GM12874 (cell line): Measurements from ENCODE around the gene HTR4.

Experiments used
- CTCF ChIP-seq: IDR thresholded peaks from 2 replicates; pipeline ENCODE4 v1.5.1; 2011; ENCODE audit warnings: low read depth, mild to moderate bottlenecking, control low read depth, low read length, moderate library complexity; ENCODE audit not compliant: insufficient read depth

The HTR4 gene

DNA sequence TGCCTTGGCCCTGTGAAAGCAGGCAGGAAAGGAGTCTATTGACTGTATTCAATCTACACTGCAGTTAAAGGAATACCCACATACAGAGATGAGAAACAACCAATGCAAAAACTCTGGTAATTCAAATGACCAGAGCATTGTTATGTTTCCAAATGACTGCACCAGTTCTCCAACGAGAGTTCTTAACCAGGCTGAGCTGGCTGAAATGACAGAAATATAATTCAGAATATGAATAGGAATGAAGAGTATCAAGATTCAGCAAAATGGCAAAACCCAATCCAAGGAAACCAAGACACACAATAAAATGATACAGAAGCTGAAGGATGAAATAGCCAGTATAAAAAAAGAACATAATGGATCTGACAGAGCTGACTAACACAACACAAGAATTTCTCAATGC lies 119.1 kb downstream of the HTR4 start:
- no peak for TF ChIP-seq CTCF

GRCh38 chr5:148532969-148533670 lies 121.2 kb downstream of the HTR4 start:
- no peak for TF ChIP-seq CTCF

DNA sequence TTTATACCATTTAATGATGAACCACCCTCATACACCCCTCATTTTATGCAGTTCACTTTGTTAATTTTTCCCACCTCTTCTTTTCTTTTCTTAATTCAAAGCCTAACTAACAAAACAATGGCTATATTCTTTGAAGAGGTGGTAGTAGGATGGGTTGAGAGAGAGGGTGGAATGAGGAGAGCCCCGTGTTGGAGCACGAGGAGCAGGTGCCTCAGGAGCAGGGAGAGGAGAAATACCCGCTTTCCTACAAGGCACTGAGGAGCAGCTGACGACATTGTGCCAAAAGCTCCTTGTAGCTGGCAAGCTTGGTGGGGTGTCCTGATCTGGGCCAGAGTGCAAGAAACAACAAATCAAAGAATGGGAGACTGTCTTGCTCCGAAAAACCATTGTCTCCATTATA lies 129.6 kb downstream of the HTR4 start:
- no peak for TF ChIP-seq CTCF

DNA sequence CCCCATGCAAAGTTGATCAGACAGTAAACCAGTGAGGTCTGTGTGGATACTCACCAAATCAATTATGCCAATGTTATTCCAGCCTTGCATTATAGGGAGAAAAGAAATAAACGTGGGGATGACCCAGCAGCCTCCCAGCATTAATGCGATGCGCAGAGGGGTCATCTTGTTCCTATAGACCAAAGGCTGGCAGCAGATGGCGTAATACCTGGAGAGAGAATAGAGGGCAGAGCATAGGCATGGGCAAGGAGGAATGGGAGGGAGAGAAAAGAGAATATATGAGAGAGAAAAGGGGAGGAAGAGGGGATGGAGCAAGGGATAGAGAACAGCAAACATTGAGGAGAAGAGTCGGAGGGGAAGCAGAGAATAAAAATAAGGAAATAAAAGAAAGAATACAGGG lies 131.2 kb downstream of the HTR4 start:
- no peak for TF ChIP-seq CTCF

- no peak for TF ChIP-seq CTCF
Measured at GRCh38 chr5:148515460-148515859, 138.9 kb downstream of the HTR4 start.

DNA sequence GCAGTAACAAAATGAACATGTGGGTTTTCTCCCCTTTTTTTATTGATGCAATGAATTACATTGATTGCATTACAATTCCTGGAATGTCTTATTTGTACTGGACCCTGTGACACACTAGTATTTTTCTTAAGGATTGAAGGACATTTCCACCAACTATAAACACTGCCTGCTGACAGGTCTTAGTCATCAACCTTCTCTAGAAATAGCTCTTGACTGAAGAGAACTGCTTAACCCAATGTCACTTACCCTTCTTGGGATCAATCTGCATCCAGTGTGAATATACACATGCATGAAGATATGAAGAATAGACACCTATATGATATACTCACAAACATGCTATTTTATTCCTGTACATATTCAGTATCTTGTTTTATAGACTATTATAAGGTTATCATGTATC lies 140.0 kb downstream of the HTR4 start:
- no peak for TF ChIP-seq CTCF

- TF ChIP-seq CTCF: no peak
Measured at GRCh38 chr5:148512498-148512897, 141.8 kb downstream of the HTR4 start.
